NT2/D1 (cell line): ENCODE data around the gene KNOP1.

Experiments
- SUZ12 ChIP-seq: IDR thresholded peaks from 2 replicates; pipeline ENCODE4 v1.6.1; 2011; ENCODE audit not compliant: insufficient read length, insufficient read depth; ENCODE audit errors: extremely low read depth
- YY1 ChIP-seq: IDR thresholded peaks from 2 replicates; pipeline ENCODE4 v1.6.1; 2011; ENCODE audit not compliant: insufficient read length, insufficient read depth
- ZNF274 ChIP-seq: IDR thresholded peaks from 2 replicates; pipeline ENCODE4 v1.6.1; 2011; ENCODE audit warnings: mild to moderate bottlenecking, low read depth, low read length

- TF ChIP-seq ZNF274 (no peak), YY1 (no peak), SUZ12 (no peak)
Measured at GRCh38 chr16:19662351-19662750, 55.7 kb downstream of the KNOP1 start.
